HG02678 (cell line): Measurements from ENCODE around the gene LBHD2.
A peak's percentile ranks its signal among the peaks of the same experiment; 100 is the strongest.
"Not testable (repeated sequence)": the region's sequence is repeated elsewhere in the genome, so short reads cannot be mapped to it uniquely, and the experiment has no call there.

Source experiments
- ATAC-seq: cut with Tn5 transposase; IDR thresholded peaks from one replicate; pipeline ENCODE4 v1.9.1; 2021; ENCODE audit warnings: mild to moderate bottlenecking, moderate library complexity; ENCODE audit not compliant: unreplicated experiment

The LBHD2 gene

GRCh38 chr14:103103461-103104388 lies 19.7 kb downstream of the LBHD2 start:
- no peak for ATAC-seq

GRCh38 chr14:103104389-103104653 lies 20.3 kb downstream of the LBHD2 start:
- ATAC-seq = no peak

- ATAC-seq = peak; percentile 41
These were observed 20.8 kb downstream of the LBHD2 start for GRCh38 chr14:103104654-103105452.

GRCh38 chr14:103105580-103106150 lies 21.7 kb downstream of the LBHD2 start:
- ATAC-seq = no peak

GRCh38 chr14:103107455-103107854 lies 23.4 kb downstream of the LBHD2 start:
- no peak for ATAC-seq

GRCh38 chr14:103107941-103108748 lies 24.1 kb downstream of the LBHD2 start:
- no peak for ATAC-seq

- peak; percentile 36 for ATAC-seq
These were observed 24.8 kb downstream of the LBHD2 start for GRCh38 chr14:103108749-103109207.

GRCh38 chr14:103109535-103110441 lies 25.8 kb downstream of the LBHD2 start:
- no peak for ATAC-seq

GRCh38 chr14:103110681-103111231 lies 26.7 kb downstream of the LBHD2 start:
- ATAC-seq = no peak

- no peak for ATAC-seq
These were observed 27.3 kb downstream of the LBHD2 start for GRCh38 chr14:103111232-103111868.

- no peak for ATAC-seq
These were observed 28.6 kb downstream of the LBHD2 start for GRCh38 chr14:103112400-103113243.

GRCh38 chr14:103113303-103113702 lies 29.3 kb downstream of the LBHD2 start:
- ATAC-seq = no peak

- no peak for ATAC-seq
These were observed 29.8 kb downstream of the LBHD2 start for GRCh38 chr14:103113774-103114173.

GRCh38 chr14:103115086-103115679 lies 31.2 kb downstream of the LBHD2 start:
- ATAC-seq = not testable (repeated sequence)

- no peak for ATAC-seq
These were observed 32.0 kb downstream of the LBHD2 start for GRCh38 chr14:103115845-103116572.

- no peak for ATAC-seq
These were observed 32.6 kb downstream of the LBHD2 start for GRCh38 chr14:103116636-103117035.

- not testable (repeated sequence) for ATAC-seq
These were observed 33.5 kb downstream of the LBHD2 start for GRCh38 chr14:103117499-103117898.
